ENCODE results near the gene OR1A2. TPM values are rescaled to one million over a fixed set of nuclear protein-coding genes. Genes with fewer than 3 reads are reported as not detected.
"Not testable (repeated sequence)": the region's sequence is repeated elsewhere in the genome, so short reads cannot be mapped to it uniquely, and the experiment has no call there.

The OR1A2 gene
- total RNA-seq, 2 donors from 2014 or later: not detected

- no peak overlapping the region for H3K4me3 ChIP-seq
- no peaks in the 10 kb centered on the region for H3K4me1 ChIP-seq
- TF ChIP-seq CTCF (IDR thresholded peaks at IDR 0.05): no peak
- H3K9me3 ChIP-seq: peaks cover 0 to 2% of the 10 kb centered on the region in 2 donors
- no peaks in the 10 kb centered on the region for H3K27me3 ChIP-seq
- H3K36me3 ChIP-seq: no peaks in the 10 kb centered on the region
- no peak for DNase-seq (ENCODE audit: low spot score)
- no peak overlapping the region for H3K27ac ChIP-seq
Observed at GRCh38 chr17:3213001-3213400, 15.7 kb downstream of the OR1A2 start.

- no peak for DNase-seq (ENCODE audit: low spot score)
- Histone ChIP-seq H3K27ac (no peak overlapping the region), H3K4me1 (no peaks in the 10 kb centered on the region), H3K27me3 (no peaks in the 10 kb centered on the region), H3K36me3 (no peaks in the 10 kb centered on the region), H3K4me3 (no peak overlapping the region), H3K9me3 (peaks cover 0 to 8% of the 10 kb centered on the region in 2 donors)
- TF ChIP-seq CTCF (IDR thresholded peaks at IDR 0.05): no peak
Observed at GRCh38 chr17:3213587-3213986, 16.3 kb downstream of the OR1A2 start.

- not testable (repeated sequence) for H3K27me3 ChIP-seq; DNase-seq (ENCODE audit: low spot score); H3K9me3 ChIP-seq; H3K36me3 ChIP-seq; H3K4me1 ChIP-seq; H3K27ac ChIP-seq; H3K4me3 ChIP-seq
Observed at GRCh38 chr17:3219978-3220377, 22.7 kb downstream of the OR1A2 start.

- Histone ChIP-seq H3K9me3 (peaks cover 0 to 8% of the 10 kb centered on the region in 2 donors), H3K36me3 (no peaks in the 10 kb centered on the region), H3K4me3 (no peak overlapping the region), H3K27me3 (no peaks in the 10 kb centered on the region), H3K27ac (no peak overlapping the region), H3K4me1 (no peaks in the 10 kb centered on the region)
- DNase-seq (ENCODE audit: low spot score): no peak
- no peak for TF ChIP-seq CTCF (IDR thresholded peaks at IDR 0.05)
Observed at GRCh38 chr17:3221850-3222249, 24.5 kb downstream of the OR1A2 start.

- Histone ChIP-seq H3K9me3 (peaks cover 0 to 8% of the 10 kb centered on the region in 2 donors), H3K36me3 (no peaks in the 10 kb centered on the region), H3K27ac (no peak overlapping the region), H3K27me3 (no peaks in the 10 kb centered on the region), H3K4me3 (no peak overlapping the region), H3K4me1 (no peaks in the 10 kb centered on the region)
- TF ChIP-seq CTCF (IDR thresholded peaks at IDR 0.05): no peak
- no peak for DNase-seq (ENCODE audit: low spot score)
Observed at GRCh38 chr17:3222505-3222904, 25.2 kb downstream of the OR1A2 start.

- not testable (repeated sequence) for H3K4me1 ChIP-seq; H3K27ac ChIP-seq; H3K36me3 ChIP-seq; DNase-seq (ENCODE audit: low spot score); H3K9me3 ChIP-seq; H3K27me3 ChIP-seq; H3K4me3 ChIP-seq
Observed at GRCh38 chr17:3224721-3225352, 27.5 kb downstream of the OR1A2 start.

GRCh38 chr17:3232300-3232699 lies 35.0 kb downstream of the OR1A2 start:
- not testable (repeated sequence) for H3K36me3 ChIP-seq; H3K9me3 ChIP-seq; DNase-seq (ENCODE audit: low spot score); H3K4me1 ChIP-seq; H3K4me3 ChIP-seq; H3K27ac ChIP-seq; H3K27me3 ChIP-seq

GRCh38 chr17:3238685-3239084 lies 41.4 kb downstream of the OR1A2 start:
- not testable (repeated sequence) for H3K36me3 ChIP-seq; DNase-seq (ENCODE audit: low spot score); H3K9me3 ChIP-seq; H3K27me3 ChIP-seq; H3K4me1 ChIP-seq; H3K27ac ChIP-seq; H3K4me3 ChIP-seq

- H3K9me3 ChIP-seq; H3K27ac ChIP-seq; H3K27me3 ChIP-seq; H3K36me3 ChIP-seq; H3K4me1 ChIP-seq; DNase-seq (ENCODE audit: low spot score); H3K4me3 ChIP-seq: not testable (repeated sequence)
Observed at GRCh38 chr17:3241044-3241443, 43.7 kb downstream of the OR1A2 start.

GRCh38 chr17:3244841-3245240 lies 47.5 kb downstream of the OR1A2 start:
- not testable (repeated sequence) for H3K9me3 ChIP-seq

More at GRCh38 chr17:3244841-3245240, 47.5 kb downstream of the OR1A2 start:
- H3K27ac ChIP-seq; H3K4me1 ChIP-seq; H3K27me3 ChIP-seq; H3K4me3 ChIP-seq; H3K36me3 ChIP-seq; DNase-seq (ENCODE audit: low spot score): not testable (repeated sequence)

Measured in right atrium auricular region (tissue), 2 donors.